CD4-positive, alpha-beta T cell treated with Interferon gamma for 1 hour (primary cell): ENCODE measurements around the gene SLITRK3.
"Not testable (repeated sequence)": the region's sequence is repeated elsewhere in the genome, so short reads cannot be mapped to it uniquely, and the experiment has no call there.

ENCODE experiments used
- DNase-seq: peaks from one replicate; pipeline ENCODE4 v3.0.0-alpha.2; 2020

The SLITRK3 gene

GRCh38 chr3:165188452-165188851, 7.7 kb downstream of the SLITRK3 start:
- no peak for DNase-seq

GRCh38 chr3:165185707-165186327, 10.4 kb downstream of the SLITRK3 start:
- no peak for DNase-seq

DNA sequence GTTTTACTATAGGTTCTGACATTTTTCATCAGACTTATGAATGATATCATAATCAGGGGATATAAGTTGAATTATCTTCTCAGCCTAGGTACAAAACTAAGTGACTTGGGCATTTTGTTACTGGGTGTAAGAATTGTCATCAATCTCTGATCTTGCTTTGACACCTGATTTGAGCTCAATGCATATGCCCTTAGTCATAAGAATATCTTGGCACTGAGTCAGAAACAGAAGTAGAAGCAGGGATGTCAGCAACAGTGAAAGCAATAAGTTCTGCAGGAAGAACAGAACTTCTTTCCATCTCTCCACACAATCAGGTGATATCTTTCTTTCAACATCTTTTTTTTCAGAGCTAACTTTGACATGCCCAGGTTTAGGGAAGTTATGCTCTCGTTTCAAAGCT, 14.6 kb downstream of the SLITRK3 start:
- no peak for DNase-seq

- no peak for DNase-seq
Observed at GRCh38 chr3:165170236-165170635, 25.9 kb downstream of the SLITRK3 start.

- no peak for DNase-seq
Observed at GRCh38 chr3:165169368-165169767, 26.8 kb downstream of the SLITRK3 start.

GRCh38 chr3:165162883-165163282, 33.3 kb downstream of the SLITRK3 start:
- no peak for DNase-seq

GRCh38 chr3:165159760-165160421, 36.3 kb downstream of the SLITRK3 start:
- no peak for DNase-seq

GRCh38 chr3:165158011-165158410, 38.2 kb downstream of the SLITRK3 start:
- DNase-seq, result no peak

DNA sequence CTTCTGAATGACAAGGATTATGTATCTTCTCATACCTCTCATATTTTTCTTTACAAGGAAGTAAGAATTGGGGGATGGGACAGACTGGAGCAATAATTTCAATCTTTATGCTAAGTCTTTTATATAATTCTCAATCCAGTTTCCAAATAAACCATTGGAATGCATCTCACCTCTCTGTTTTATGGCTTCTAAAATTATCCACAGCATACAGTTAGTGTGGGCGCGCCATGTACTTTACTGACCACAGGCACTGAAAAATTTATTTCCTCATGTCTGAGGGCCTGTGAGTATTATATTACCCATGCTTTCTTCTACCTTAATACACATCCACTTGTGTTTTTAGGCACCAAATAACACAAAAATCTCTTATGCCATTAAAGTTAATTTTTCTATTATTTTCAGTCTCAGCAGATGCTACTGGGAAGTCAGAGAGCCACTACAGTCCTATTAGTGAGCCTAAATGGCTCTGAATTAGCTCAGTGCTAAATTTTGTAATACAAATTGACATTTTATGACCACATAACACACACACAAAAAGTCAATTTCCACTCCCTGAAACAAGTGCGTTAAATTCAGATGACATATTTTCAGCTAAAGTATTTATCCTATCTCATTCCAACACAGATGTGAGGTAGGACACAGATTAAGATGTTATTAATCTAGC, 39.3 kb downstream of the SLITRK3 start:
- no peak for DNase-seq

DNA sequence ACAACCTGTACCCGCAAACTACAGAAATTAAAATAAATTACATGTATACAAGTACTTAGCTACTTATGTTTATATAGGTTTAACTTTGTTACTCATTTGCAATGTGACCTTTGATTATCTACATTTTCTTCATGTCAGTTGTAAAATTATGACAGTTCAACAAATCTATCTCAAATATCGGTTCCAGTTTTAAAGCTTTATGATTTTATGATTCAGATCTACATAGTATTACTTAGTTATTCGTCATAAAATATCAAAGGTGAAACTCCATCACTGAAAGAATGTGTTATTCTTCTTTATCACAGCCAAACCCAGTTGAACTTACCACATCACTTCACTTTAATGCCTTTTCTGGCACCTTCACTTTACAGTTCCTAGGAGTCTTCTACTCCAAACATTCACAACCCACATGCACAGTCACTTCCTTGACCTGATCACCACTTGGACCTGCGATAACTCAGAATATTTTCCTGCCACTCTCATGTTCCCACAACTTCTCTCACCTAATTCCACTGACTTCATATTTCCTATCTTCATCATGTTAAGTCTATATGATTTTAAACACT, 47.2 kb downstream of the SLITRK3 start:
- no peak for DNase-seq

DNA sequence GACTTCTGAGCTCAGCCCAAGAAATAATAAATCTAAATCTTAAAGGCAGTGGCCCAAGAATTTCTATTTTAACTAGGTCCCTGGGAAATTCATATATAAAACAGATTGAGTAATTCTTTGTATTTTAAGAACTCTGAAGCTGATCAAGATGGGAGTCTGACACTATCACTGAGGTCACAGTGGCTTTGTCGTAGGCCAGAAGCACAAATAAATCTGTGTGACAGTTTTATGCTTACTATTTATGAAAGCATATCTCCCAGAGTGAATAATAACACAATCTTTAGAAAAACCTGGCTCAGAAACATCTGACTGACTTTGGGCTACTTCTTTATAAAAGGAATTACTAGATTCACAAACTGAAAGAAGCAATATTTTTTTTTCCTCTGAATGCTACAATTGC, 51.9 kb downstream of the SLITRK3 start:
- DNase-seq, result no peak

GRCh38 chr3:165139918-165140317, 56.3 kb downstream of the SLITRK3 start:
- not testable (repeated sequence) for DNase-seq
